HepG2 (cell line): ENCODE data around the gene NOPCHAP1. TPM values are rescaled to one million over a fixed set of nuclear protein-coding genes. Genes with fewer than 3 reads are reported as not detected.

ENCODE experiments used
- ATF7 ChIP-seq, 2 experiments: fragments of 450-650 bp in 1 of 2; sonication (generic) in 1 of 2; formaldehyde crosslinking in 1 of 2; IDR thresholded peaks; 2 replicates each; pipeline versions ENCODE4 v1.4.0 to v1.6.1; 2016 to 2020; ENCODE audit warnings: antibody characterized with exemption in 1 of 2, mild to moderate bottlenecking in 1 of 2, missing genetic modification reagents in 1 of 2
- DR1 ChIP-seq: sonication (generic); formaldehyde crosslinking; IDR thresholded peaks from 2 replicates; pipeline ENCODE4 v1.8.0; 2021; ENCODE audit warnings: mild to moderate bottlenecking, missing genetic modification reagents, inconsistent platforms
- EP300 ChIP-seq, 3 experiments: sonication (generic) in 1 of 3; formaldehyde crosslinking in 1 of 3; IDR thresholded peaks; 2 replicates each; pipeline versions ENCODE4 v1.5.1 to v1.6.1; 2011 to 2020; ENCODE audit warnings: low read depth in 2 of 3, low read length in 2 of 3, borderline replicate concordance in 1 of 3, improper control_type of control experiment in 1 of 3, mild to moderate bottlenecking in 1 of 3, missing genetic modification reagents in 1 of 3, moderate library complexity in 1 of 3
- GTF3A ChIP-seq: sonication (generic); formaldehyde crosslinking; conservative IDR thresholded peaks from 2 replicates; pipeline ENCODE4 v1.4.0; 2020; ENCODE audit warnings: mild to moderate bottlenecking, missing genetic modification reagents
- PHF5A ChIP-seq: IDR thresholded peaks from one replicate; pipeline ENCODE4 v1.6.1; 2018; ENCODE audit warnings: low read depth, missing genetic modification reagents; ENCODE audit not compliant: unreplicated experiment
- RELA ChIP-seq: sonication (generic); formaldehyde crosslinking; IDR thresholded peaks from 2 replicates; pipeline ENCODE4 v1.4.0; 2020; ENCODE audit warnings: missing genetic modification reagents
- RXRA ChIP-seq: sonication (generic); formaldehyde crosslinking; IDR thresholded peaks from 2 replicates; pipeline ENCODE4 v1.5.1; 2020; ENCODE audit warnings: missing genetic modification reagents
- SALL2 ChIP-seq: sonication (generic); formaldehyde crosslinking; IDR thresholded peaks from 2 replicates; pipeline ENCODE4 v1.8.1; 2023; ENCODE audit warnings: mild to moderate bottlenecking, missing genetic modification reagents, inconsistent platforms
- SP4 ChIP-seq: sonication (generic); formaldehyde crosslinking; IDR thresholded peaks from 2 replicates; pipeline ENCODE4 v1.8.1; 2023; ENCODE audit warnings: mild to moderate bottlenecking, missing genetic modification reagents
- ZSCAN29 ChIP-seq: sonication (generic); formaldehyde crosslinking; conservative IDR thresholded peaks from 2 replicates; pipeline ENCODE4 v1.4.0; 2020; ENCODE audit warnings: mild to moderate bottlenecking, missing genetic modification reagents
- polyA plus RNA-seq, 8 experiments: library from polyadenylated mRNA; depleted of rRNA in 3 of 8; stranded (reverse) in 7 of 8; unstranded in 1 of 8; fragments of >200 nt; fragmentation: Illumina TruSeq in 4 of 8; extraction: Trizol in 4 of 8; gene quantifications; 2 replicates each; pipeline versions ENCODE4 v1.2.1 to v1.2.3, GENCODE V29; 2011 to 2016; ENCODE audit warnings: low read depth in 4 of 8, missing spikeins in 1 of 8, mixed read lengths in 1 of 8; ENCODE audit not compliant: insufficient read depth in 1 of 8
- total RNA-seq, 5 experiments: library from RNA; depleted of rRNA; stranded (reverse); fragments of >200 nt; fragmentation: Illumina TruSeq; extraction: Trizol; gene quantifications; 2 replicates each; pipeline ENCODE4 v1.2.3, GENCODE V29; 2016; ENCODE audit warnings: low read depth in 1 of 5
- TF ChIP-seq, protein P1 (sequence below): sonication (generic); formaldehyde crosslinking; IDR thresholded peaks from 2 replicates; pipeline ENCODE4 v1.4.0; 2020; ENCODE audit warnings: missing genetic modification reagents, borderline replicate concordance
- TF ChIP-seq, protein P2 (sequence below): sonication (generic); formaldehyde crosslinking; IDR thresholded peaks from 2 replicates; pipeline ENCODE4 v1.5.0; 2020; ENCODE audit warnings: mild to moderate bottlenecking, missing genetic modification reagents, borderline replicate concordance
- TF ChIP-seq, protein P3 (sequence below): IDR thresholded peaks from 2 replicates; pipeline ENCODE4 v1.6.1; 2012; ENCODE audit warnings: low read depth, low read length, improper control_type of control experiment
- TF ChIP-seq, protein P4 (sequence below): fragments of 450-650 bp; IDR thresholded peaks from 2 replicates; pipeline ENCODE4 v1.6.1; 2016

Gene NOPCHAP1
- total and polyA plus RNA-seq, 2 of the 13 experiments (the other 11 are each of a cell fraction or from before 2014, with no cell fraction given), result 5.7 to 38.1 TPM

DNA sequence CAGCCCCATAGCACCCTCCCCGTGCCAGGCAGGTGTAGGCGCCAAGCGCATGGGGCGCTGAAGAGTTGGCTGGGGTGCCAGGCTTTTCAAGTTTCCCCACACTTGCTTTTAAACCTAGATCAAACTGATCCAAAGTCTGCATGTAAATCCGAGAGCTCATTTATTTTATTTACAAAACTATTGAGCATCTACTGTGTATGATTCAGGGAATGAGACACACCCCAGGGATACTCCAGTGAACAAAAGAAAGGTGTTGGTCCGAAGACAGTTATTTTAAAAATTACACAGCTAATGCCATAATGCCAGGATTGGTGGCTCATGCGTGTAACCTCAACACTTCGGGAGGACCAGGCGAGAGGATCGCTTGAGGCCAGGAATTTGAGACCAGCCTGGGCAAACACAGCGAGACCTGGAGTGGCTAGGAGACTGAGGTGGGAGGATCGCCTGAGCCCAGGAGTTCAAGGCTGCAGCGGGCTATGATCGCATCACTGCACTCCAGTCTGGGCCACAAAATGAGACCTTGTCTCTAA is 27.2 kb upstream of the NOPCHAP1 start (continued):
- TF ChIP-seq, protein P1, sequence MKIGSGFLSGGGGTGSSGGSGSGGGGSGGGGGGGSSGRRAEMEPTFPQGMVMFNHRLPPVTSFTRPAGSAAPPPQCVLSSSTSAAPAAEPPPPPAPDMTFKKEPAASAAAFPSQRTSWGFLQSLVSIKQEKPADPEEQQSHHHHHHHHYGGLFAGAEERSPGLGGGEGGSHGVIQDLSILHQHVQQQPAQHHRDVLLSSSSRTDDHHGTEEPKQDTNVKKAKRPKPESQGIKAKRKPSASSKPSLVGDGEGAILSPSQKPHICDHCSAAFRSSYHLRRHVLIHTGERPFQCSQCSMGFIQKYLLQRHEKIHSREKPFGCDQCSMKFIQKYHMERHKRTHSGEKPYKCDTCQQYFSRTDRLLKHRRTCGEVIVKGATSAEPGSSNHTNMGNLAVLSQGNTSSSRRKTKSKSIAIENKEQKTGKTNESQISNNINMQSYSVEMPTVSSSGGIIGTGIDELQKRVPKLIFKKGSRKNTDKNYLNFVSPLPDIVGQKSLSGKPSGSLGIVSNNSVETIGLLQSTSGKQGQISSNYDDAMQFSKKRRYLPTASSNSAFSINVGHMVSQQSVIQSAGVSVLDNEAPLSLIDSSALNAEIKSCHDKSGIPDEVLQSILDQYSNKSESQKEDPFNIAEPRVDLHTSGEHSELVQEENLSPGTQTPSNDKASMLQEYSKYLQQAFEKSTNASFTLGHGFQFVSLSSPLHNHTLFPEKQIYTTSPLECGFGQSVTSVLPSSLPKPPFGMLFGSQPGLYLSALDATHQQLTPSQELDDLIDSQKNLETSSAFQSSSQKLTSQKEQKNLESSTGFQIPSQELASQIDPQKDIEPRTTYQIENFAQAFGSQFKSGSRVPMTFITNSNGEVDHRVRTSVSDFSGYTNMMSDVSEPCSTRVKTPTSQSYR (CRISPR knock-in tag), result no peak
- no peak for TF ChIP-seq RELA
- TF ChIP-seq SP4 (CRISPR knock-in tag), result no peak
- TF ChIP-seq GTF3A (CRISPR knock-in tag), result 0 out of 2 replicates have a peak, but pooled peaks have one; percentile 43
- TF ChIP-seq, protein P2, sequence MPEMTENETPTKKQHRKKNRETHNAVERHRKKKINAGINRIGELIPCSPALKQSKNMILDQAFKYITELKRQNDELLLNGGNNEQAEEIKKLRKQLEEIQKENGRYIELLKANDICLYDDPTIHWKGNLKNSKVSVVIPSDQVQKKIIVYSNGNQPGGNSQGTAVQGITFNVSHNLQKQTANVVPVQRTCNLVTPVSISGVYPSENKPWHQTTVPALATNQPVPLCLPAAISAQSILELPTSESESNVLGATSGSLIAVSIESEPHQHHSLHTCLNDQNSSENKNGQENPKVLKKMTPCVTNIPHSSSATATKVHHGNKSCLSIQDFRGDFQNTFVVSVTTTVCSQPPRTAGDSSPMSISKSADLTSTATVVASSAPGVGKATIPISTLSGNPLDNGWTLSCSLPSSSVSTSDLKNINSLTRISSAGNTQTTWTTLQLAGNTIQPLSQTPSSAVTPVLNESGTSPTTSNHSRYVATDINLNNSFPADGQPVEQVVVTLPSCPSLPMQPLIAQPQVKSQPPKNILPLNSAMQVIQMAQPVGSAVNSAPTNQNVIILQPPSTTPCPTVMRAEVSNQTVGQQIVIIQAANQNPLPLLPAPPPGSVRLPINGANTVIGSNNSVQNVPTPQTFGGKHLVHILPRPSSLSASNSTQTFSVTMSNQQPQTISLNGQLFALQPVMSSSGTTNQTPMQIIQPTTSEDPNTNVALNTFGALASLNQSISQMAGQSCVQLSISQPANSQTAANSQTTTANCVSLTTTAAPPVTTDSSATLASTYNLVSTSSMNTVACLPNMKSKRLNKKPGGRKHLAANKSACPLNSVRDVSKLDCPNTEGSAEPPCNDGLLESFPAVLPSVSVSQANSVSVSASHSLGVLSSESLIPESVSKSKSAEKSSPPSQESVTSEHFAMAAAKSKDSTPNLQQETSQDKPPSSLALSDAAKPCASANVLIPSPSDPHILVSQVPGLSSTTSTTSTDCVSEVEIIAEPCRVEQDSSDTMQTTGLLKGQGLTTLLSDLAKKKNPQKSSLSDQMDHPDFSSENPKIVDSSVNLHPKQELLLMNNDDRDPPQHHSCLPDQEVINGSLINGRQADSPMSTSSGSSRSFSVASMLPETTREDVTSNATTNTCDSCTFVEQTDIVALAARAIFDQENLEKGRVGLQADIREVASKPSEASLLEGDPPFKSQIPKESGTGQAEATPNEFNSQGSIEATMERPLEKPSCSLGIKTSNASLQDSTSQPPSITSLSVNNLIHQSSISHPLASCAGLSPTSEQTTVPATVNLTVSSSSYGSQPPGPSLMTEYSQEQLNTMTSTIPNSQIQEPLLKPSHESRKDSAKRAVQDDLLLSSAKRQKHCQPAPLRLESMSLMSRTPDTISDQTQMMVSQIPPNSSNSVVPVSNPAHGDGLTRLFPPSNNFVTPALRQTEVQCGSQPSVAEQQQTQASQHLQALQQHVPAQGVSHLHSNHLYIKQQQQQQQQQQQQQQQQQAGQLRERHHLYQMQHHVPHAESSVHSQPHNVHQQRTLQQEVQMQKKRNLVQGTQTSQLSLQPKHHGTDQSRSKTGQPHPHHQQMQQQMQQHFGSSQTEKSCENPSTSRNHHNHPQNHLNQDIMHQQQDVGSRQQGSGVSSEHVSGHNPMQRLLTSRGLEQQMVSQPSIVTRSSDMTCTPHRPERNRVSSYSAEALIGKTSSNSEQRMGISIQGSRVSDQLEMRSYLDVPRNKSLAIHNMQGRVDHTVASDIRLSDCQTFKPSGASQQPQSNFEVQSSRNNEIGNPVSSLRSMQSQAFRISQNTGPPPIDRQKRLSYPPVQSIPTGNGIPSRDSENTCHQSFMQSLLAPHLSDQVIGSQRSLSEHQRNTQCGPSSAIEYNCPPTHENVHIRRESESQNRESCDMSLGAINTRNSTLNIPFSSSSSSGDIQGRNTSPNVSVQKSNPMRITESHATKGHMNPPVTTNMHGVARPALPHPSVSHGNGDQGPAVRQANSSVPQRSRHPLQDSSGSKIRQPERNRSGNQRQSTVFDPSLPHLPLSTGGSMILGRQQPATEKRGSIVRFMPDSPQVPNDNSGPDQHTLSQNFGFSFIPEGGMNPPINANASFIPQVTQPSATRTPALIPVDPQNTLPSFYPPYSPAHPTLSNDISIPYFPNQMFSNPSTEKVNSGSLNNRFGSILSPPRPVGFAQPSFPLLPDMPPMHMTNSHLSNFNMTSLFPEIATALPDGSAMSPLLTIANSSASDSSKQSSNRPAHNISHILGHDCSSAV (CRISPR knock-in tag), result no peak
- no peak for TF ChIP-seq EP300 (IDR thresholded peaks at IDR 0.05; ENCODE audit: low read depth in 2 of 2, low read length in 2 of 2)
- no peak for TF ChIP-seq EP300 (CRISPR knock-in tag; IDR thresholded peaks at IDR 0.05; ENCODE audit: borderline replicate concordance)
- peak; percentile 23; the same call in 1 of the 2 replicates for TF ChIP-seq RXRA (CRISPR knock-in tag)
- TF ChIP-seq, protein P3, sequence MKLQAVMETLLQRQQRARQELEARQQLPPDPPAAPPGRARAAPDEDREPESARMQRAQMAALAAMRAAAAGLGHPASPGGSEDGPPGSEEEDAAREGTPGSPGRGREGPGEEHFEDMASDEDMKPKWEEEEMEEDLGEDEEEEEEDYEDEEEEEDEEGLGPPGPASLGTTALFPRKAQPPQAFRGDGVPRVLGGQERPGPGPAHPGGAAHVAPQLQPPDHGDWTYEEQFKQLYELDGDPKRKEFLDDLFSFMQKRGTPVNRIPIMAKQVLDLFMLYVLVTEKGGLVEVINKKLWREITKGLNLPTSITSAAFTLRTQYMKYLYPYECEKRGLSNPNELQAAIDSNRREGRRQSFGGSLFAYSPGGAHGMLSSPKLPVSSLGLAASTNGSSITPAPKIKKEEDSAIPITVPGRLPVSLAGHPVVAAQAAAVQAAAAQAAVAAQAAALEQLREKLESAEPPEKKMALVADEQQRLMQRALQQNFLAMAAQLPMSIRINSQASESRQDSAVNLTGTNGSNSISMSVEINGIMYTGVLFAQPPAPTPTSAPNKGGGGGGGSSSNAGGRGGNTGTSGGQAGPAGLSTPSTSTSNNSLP, result no peak
- no peak for TF ChIP-seq ZSCAN29 (CRISPR knock-in tag)
- 0 out of 2 replicates have a peak, but pooled peaks have one; percentile 25 for TF ChIP-seq DR1 (CRISPR knock-in tag)
- TF ChIP-seq ATF7 (IDR thresholded peaks at IDR 0.05), result no peak
- no peak for TF ChIP-seq ATF7 (CRISPR knock-in tag; IDR thresholded peaks at IDR 0.05)
- peak; percentile 35; the same call in 1 of the 2 replicates for TF ChIP-seq SALL2 (CRISPR knock-in tag)
- TF ChIP-seq, protein P4, sequence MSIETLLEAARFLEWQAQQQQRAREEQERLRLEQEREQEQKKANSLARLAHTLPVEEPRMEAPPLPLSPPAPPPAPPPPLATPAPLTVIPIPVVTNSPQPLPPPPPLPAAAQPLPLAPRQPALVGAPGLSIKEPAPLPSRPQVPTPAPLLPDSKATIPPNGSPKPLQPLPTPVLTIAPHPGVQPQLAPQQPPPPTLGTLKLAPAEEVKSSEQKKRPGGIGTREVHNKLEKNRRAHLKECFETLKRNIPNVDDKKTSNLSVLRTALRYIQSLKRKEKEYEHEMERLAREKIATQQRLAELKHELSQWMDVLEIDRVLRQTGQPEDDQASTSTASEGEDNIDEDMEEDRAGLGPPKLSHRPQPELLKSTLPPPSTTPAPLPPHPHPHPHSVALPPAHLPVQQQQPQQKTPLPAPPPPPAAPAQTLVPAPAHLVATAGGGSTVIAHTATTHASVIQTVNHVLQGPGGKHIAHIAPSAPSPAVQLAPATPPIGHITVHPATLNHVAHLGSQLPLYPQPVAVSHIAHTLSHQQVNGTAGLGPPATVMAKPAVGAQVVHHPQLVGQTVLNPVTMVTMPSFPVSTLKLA, result no peak
- TF ChIP-seq PHF5A (CRISPR knock-in tag), result peak; percentile 23
